Measurements from ENCODE around the gene PALLD. TPM values are rescaled to one million over a fixed set of nuclear protein-coding genes. Genes with fewer than 3 reads are reported as not detected.

Gene PALLD
- total RNA-seq, 1 donor from 2014 or later: 204 TPM

DNA sequence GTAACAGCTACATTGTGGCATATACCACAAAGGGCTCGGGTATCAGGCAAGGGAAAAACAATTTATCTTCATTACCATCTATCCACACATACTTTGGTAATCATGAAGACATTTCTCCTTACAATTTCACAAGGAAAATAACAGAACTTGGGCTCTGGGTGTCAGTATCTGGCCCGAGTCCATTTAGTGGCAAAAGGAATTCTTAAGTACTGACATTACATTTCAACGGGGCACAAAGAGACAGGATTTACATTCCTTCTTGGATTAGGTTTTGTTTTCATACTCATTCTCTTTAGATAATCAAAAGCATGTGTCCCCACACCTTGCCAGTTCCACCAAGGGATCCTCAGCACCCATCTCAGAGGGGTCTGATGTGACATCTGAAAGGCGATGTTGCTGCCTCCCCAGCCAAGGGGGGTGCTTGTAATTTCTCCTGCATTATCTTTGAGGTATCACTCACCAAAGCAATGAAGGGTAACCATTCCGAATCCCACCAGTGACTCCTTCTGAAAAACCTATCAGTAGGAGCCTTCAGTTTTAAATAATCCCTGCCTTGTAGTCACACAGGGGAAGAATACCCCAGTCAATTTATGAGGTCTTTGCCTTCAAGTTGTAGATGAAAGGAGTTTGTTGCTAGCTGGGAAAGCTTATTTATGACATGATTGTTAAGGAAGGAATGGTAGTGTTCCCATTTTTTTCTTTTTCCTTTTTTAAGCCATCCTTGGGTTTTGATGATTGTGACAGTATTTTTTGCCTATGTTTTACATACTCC is 118.6 kb downstream of the PALLD start:
- no peaks in the 10 kb centered on the region for H3K27me3 ChIP-seq
- intact Hi-C loops (cut with DNase I): no loop called here
- H3K9me3 ChIP-seq: no peaks in the 10 kb centered on the region
- H3K27ac ChIP-seq: peak overlapping the region in 1 of 2 donors; percentile 42
- TF ChIP-seq CTCF (IDR thresholded peaks at IDR 0.05): no peak
- H3K4me1 ChIP-seq: peaks cover 3 to 15% of the 10 kb centered on the region in 2 donors
- no peaks in the 10 kb centered on the region for H3K36me3 ChIP-seq
- DNase-seq (ENCODE audit: low spot score in 2 of 2): no peak
- H3K4me3 ChIP-seq: no peak overlapping the region

DNA sequence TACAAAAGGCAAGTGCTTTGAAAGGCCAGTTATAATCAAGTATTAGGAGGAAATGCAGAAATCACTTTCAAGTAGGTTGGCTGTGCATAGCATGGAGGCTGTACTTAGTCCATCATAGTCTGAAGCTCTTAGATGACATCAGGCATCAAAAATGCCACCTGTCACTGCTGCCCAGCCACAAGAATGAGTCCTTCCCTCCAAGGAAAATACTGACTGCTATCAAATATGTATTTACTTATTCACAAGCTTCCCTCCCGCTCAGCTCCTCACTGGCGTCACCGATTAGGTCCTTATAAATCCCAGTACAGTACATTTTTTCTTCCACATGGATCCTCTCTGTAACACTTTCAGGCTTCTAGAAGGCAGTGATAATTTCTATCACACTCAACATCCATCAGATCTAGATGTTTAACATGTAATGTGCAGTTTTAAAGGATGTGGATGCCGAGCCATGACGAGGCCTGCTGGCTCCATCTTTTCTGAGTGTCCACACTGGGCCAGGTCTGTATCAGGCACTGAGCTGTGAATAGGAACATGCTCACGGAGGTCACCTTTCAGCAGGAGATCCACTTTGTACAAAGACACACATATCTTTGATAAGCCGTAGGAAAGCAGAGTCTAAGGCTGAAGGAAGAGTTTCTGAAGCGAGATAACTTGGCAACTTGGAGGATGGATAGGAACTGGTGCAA is 121.9 kb downstream of the PALLD start:
- Histone ChIP-seq H3K27me3 (no peaks in the 10 kb centered on the region), H3K4me1 (peaks cover 3 to 13% of the 10 kb centered on the region in 2 donors), H3K9me3 (no peaks in the 10 kb centered on the region), H3K27ac (peak overlapping the region; percentile 33 to 55), H3K36me3 (no peaks in the 10 kb centered on the region), H3K4me3 (no peak overlapping the region)
- DNase-seq (ENCODE audit: low spot score in 2 of 2): peak in 1 of 2 donors; percentile 80
- intact Hi-C loops (cut with DNase I): no loop called here
- no peak for TF ChIP-seq CTCF (IDR thresholded peaks at IDR 0.05)

- no peaks in the 10 kb centered on the region for H3K36me3 ChIP-seq
- intact Hi-C loops (cut with DNase I): no loop called here
- no peaks in the 10 kb centered on the region for H3K9me3 ChIP-seq
- H3K4me3 ChIP-seq: no peak overlapping the region
- no peak for TF ChIP-seq CTCF (IDR thresholded peaks at IDR 0.05)
- H3K27me3 ChIP-seq: no peaks in the 10 kb centered on the region
- H3K27ac ChIP-seq: peak overlapping the region; percentile 33 to 55
- H3K4me1 ChIP-seq: peaks cover 3 to 13% of the 10 kb centered on the region in 2 donors
- DNase-seq (ENCODE audit: low spot score in 2 of 2): no peak
These were observed 122.4 kb downstream of the PALLD start for GRCh38 chr4:168619266-168619631.

DNA sequence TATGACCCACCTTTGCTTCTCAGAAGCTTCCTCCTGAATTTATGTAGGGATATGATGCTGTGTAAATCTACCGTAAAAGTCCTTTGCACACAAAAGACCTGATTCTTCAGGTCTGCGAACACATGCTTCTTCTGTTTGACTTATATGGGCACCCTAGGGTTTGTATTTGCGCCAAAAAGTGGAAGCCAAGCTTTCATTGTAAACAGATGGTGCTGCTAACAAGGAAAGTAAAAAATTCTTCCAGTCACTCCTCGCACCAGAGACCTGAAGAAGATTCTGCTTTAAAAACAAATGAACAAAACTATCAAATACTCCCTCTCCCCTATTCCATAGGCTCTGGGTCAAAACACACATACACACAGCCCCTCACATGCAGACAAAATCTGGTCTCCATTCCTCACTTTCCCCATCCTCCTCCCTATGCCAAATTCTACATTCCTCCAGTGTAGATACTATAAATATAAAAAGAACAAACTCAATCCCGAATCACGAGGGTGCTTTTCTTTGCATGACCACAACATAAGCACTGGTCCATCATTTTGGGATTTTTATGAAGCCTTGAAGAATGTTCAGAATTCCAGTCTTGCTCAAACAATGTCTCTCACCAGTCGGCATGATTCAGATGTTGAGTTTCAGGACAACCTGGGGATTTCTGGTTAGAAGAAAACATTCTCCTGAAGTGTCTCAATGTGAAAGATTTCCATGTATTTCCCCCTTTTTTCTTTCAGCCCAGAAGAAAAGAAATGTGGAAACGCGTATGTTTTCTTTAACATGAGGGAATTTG is 125.1 kb downstream of the PALLD start:
- Histone ChIP-seq H3K27ac (no peak overlapping the region), H3K36me3 (no peaks in the 10 kb centered on the region), H3K4me1 (peaks cover 3 to 13% of the 10 kb centered on the region in 2 donors), H3K9me3 (no peaks in the 10 kb centered on the region), H3K4me3 (no peak overlapping the region), H3K27me3 (no peaks in the 10 kb centered on the region)
- no peak for TF ChIP-seq CTCF (IDR thresholded peaks at IDR 0.05)
- DNase-seq (ENCODE audit: low spot score in 2 of 2): no peak
- intact Hi-C loops (cut with DNase I): no loop called here

- intact Hi-C loops (cut with DNase I): no loop called here
- Histone ChIP-seq H3K27me3 (no peaks in the 10 kb centered on the region), H3K36me3 (no peaks in the 10 kb centered on the region), H3K4me3 (no peak overlapping the region), H3K4me1 (peaks cover 3 to 13% of the 10 kb centered on the region in 2 donors), H3K9me3 (no peaks in the 10 kb centered on the region), H3K27ac (no peak overlapping the region)
- no peak for TF ChIP-seq CTCF (IDR thresholded peaks at IDR 0.05)
- no peak for DNase-seq (ENCODE audit: low spot score in 2 of 2)
These were observed 125.7 kb downstream of the PALLD start for GRCh38 chr4:168622600-168622999.
